ENCODE results near the gene ACTL10. TPM values are rescaled to one million over a fixed set of nuclear protein-coding genes. Genes with fewer than 3 reads are reported as not detected.

Gene ACTL10
- total RNA-seq, 1 donor: 2.2 TPM

GRCh38 chr20:33686984-33687366 is 20.2 kb downstream of the ACTL10 start:
- Histone ChIP-seq H2AFZ (ENCODE audit: low read length) (peak overlapping the region; percentile 80), H3K4me1 (ENCODE audit: insufficient read depth, low read length) (peaks cover 33% of the 10 kb centered on the region), H4K20me1 (ENCODE audit: insufficient read depth, low read length) (peaks cover 3% of the 10 kb centered on the region), H3K27ac (ENCODE audit: low read depth, low read length) (no peak overlapping the region), H3K27me3 (ENCODE audit: insufficient read depth, low read length) (no peaks in the 10 kb centered on the region), H3K4me3 (ENCODE audit: insufficient read depth, low read length) (peak overlapping the region; percentile 66), H3K9me3 (ENCODE audit: low read depth, low read length) (no peaks in the 10 kb centered on the region), H3K79me2 (ENCODE audit: insufficient read depth, low read length) (peaks cover 14% of the 10 kb centered on the region), H3K4me2 (ENCODE audit: insufficient read depth, low read length) (peak overlapping the region; percentile 79), H3K36me3 (ENCODE audit: insufficient read depth, low read length) (no peaks in the 10 kb centered on the region)
- DNase-seq (ENCODE audit: insufficient read length, low spot score, missing footprints): no peak
- TF ChIP-seq CTCF (IDR thresholded peaks at IDR 0.05; ENCODE audit: extremely low read depth, low read depth, low read length): no peak

GRCh38 chr20:33687370-33687915 is 20.7 kb downstream of the ACTL10 start:
- peak; percentile 75 for DNase-seq (ENCODE audit: insufficient read length, low spot score, missing footprints)
- peaks cover 14% of the 10 kb centered on the region for H3K79me2 ChIP-seq (ENCODE audit: insufficient read depth, low read length)
- peak overlapping the region; percentile 53 for H3K27ac ChIP-seq (ENCODE audit: low read depth, low read length)
- H3K36me3 ChIP-seq (ENCODE audit: insufficient read depth, low read length): no peaks in the 10 kb centered on the region
- H4K20me1 ChIP-seq (ENCODE audit: insufficient read depth, low read length): no peaks in the 10 kb centered on the region
- no peaks in the 10 kb centered on the region for H3K9me3 ChIP-seq (ENCODE audit: low read depth, low read length)
- no peak overlapping the region for H3K4me2 ChIP-seq (ENCODE audit: insufficient read depth, low read length)
- H3K4me3 ChIP-seq (ENCODE audit: insufficient read depth, low read length): no peak overlapping the region
- peaks cover 33% of the 10 kb centered on the region for H3K4me1 ChIP-seq (ENCODE audit: insufficient read depth, low read length)
- TF ChIP-seq CTCF (IDR thresholded peaks at IDR 0.05; ENCODE audit: extremely low read depth, low read depth, low read length): no peak
- H2AFZ ChIP-seq (ENCODE audit: low read length): peak overlapping the region; percentile 68
- H3K27me3 ChIP-seq (ENCODE audit: insufficient read depth, low read length): no peaks in the 10 kb centered on the region

- DNase-seq (ENCODE audit: insufficient read length, low spot score, missing footprints): peak; percentile 58
- Histone ChIP-seq H4K20me1 (ENCODE audit: insufficient read depth, low read length) (no peaks in the 10 kb centered on the region), H3K79me2 (ENCODE audit: insufficient read depth, low read length) (peaks cover 14% of the 10 kb centered on the region), H3K9me3 (ENCODE audit: low read depth, low read length) (no peaks in the 10 kb centered on the region), H3K27me3 (ENCODE audit: insufficient read depth, low read length) (no peaks in the 10 kb centered on the region), H3K27ac (ENCODE audit: low read depth, low read length) (peak overlapping the region; percentile 53), H3K36me3 (ENCODE audit: insufficient read depth, low read length) (no peaks in the 10 kb centered on the region), H2AFZ (ENCODE audit: low read length) (no peak overlapping the region), H3K4me3 (ENCODE audit: insufficient read depth, low read length) (no peak overlapping the region), H3K4me1 (ENCODE audit: insufficient read depth, low read length) (peaks cover 33% of the 10 kb centered on the region), H3K4me2 (ENCODE audit: insufficient read depth, low read length) (no peak overlapping the region)
- no peak for TF ChIP-seq CTCF (IDR thresholded peaks at IDR 0.05; ENCODE audit: extremely low read depth, low read depth, low read length)
These were observed 21.5 kb downstream of the ACTL10 start for GRCh38 chr20:33687993-33688937.

- Histone ChIP-seq H3K79me2 (ENCODE audit: insufficient read depth, low read length) (peaks cover 12% of the 10 kb centered on the region), H3K36me3 (ENCODE audit: insufficient read depth, low read length) (no peaks in the 10 kb centered on the region), H3K4me3 (ENCODE audit: insufficient read depth, low read length) (no peak overlapping the region), H2AFZ (ENCODE audit: low read length) (no peak overlapping the region), H3K9me3 (ENCODE audit: low read depth, low read length) (no peaks in the 10 kb centered on the region), H3K27me3 (ENCODE audit: insufficient read depth, low read length) (no peaks in the 10 kb centered on the region), H3K4me2 (ENCODE audit: insufficient read depth, low read length) (no peak overlapping the region), H3K4me1 (ENCODE audit: insufficient read depth, low read length) (peaks cover 33% of the 10 kb centered on the region), H3K27ac (ENCODE audit: low read depth, low read length) (no peak overlapping the region), H4K20me1 (ENCODE audit: insufficient read depth, low read length) (no peaks in the 10 kb centered on the region)
- TF ChIP-seq CTCF (IDR thresholded peaks at IDR 0.05; ENCODE audit: extremely low read depth, low read depth, low read length): no peak
- peak; percentile 53 for DNase-seq (ENCODE audit: insufficient read length, low spot score, missing footprints)
These were observed 22.2 kb downstream of the ACTL10 start for GRCh38 chr20:33688938-33689424.
